H9 (cell line): ENCODE results near the gene ZC3H7B. TPM values are rescaled to one million over a fixed set of nuclear protein-coding genes. Genes with fewer than 3 reads are reported as not detected.

Experiments used
- DNase-seq: peaks from one replicate; pipeline ENCODE4 v3.0.0-alpha.2; 2017
- H2AFZ ChIP-seq: one replicate; pipeline ENCODE4 v1.6.1; 2013; ENCODE audit warnings: mild to moderate bottlenecking, low read length, control low read depth, moderate library complexity
- H2AK5ac ChIP-seq: 2 replicates; pipeline ENCODE4 v1.6.1; 2013; ENCODE audit warnings: low read length, control low read depth, mixed read lengths; ENCODE audit not compliant: insufficient read length
- H2BK120ac ChIP-seq: one replicate; pipeline ENCODE4 v1.6.1; 2013; ENCODE audit warnings: low read depth, mild to moderate bottlenecking, low read length, control low read depth, inconsistent platforms; ENCODE audit not compliant: poor library complexity, severe bottlenecking
- H2BK12ac ChIP-seq: 2 replicates; pipeline ENCODE4 v1.6.1; 2013; ENCODE audit warnings: low read length, control low read depth, mixed read lengths, low read depth; ENCODE audit not compliant: insufficient read length
- H2BK15ac ChIP-seq: 2 replicates; pipeline ENCODE4 v1.6.1; 2013; ENCODE audit warnings: low read depth, low read length, control low read depth
- H2BK20ac ChIP-seq: one replicate; pipeline ENCODE4 v1.6.1; 2013; ENCODE audit warnings: low read depth, mild to moderate bottlenecking, low read length, control low read depth, inconsistent platforms; ENCODE audit not compliant: poor library complexity, severe bottlenecking
- H2BK5ac ChIP-seq: 2 replicates; pipeline ENCODE4 v1.6.1; 2013; ENCODE audit warnings: low read length, control low read depth, mixed read lengths; ENCODE audit not compliant: insufficient read length
- H3K14ac ChIP-seq: 2 replicates; pipeline ENCODE4 v1.6.1; 2013; ENCODE audit warnings: low read length, control low read depth; ENCODE audit not compliant: insufficient read depth
- H3K18ac ChIP-seq: 2 replicates; pipeline ENCODE4 v1.6.1; 2013; ENCODE audit warnings: low read depth, mild to moderate bottlenecking, mixed read lengths, low read length, control low read depth; ENCODE audit not compliant: insufficient read length
- H3K23ac ChIP-seq: 2 replicates; pipeline ENCODE4 v1.6.1; 2013; ENCODE audit warnings: low read length, control low read depth, mixed read lengths, low read depth; ENCODE audit not compliant: insufficient read length
- H3K23me2 ChIP-seq: 2 replicates; pipeline ENCODE4 v1.6.1; 2013; ENCODE audit warnings: low read depth, mild to moderate bottlenecking, mixed read lengths, low read length, control low read depth; ENCODE audit not compliant: insufficient read length, poor library complexity, severe bottlenecking
- H3K27ac ChIP-seq: 2 replicates; pipeline ENCODE4 v1.5.1; 2013; ENCODE audit warnings: low read length, control low read depth, mixed read lengths, low read depth; ENCODE audit not compliant: insufficient read length
- H3K27me3 ChIP-seq: 2 replicates; pipeline ENCODE4 v1.6.1; 2013; ENCODE audit warnings: low read length, control low read depth, inconsistent platforms; ENCODE audit not compliant: insufficient read depth
- H3K4ac ChIP-seq: 2 replicates; pipeline ENCODE4 v1.6.1; 2013; ENCODE audit warnings: low read depth, mild to moderate bottlenecking, control low read depth, inconsistent platforms, low read length, moderate library complexity
- H3K4me1 ChIP-seq: 2 replicates; pipeline ENCODE4 v1.6.1; 2013; ENCODE audit warnings: low read length, control low read depth, inconsistent platforms; ENCODE audit not compliant: insufficient read depth
- H3K4me2 ChIP-seq: 2 replicates; pipeline ENCODE4 v1.6.1; 2013; ENCODE audit warnings: low read length, control low read depth, mixed read lengths; ENCODE audit not compliant: insufficient read length, insufficient read depth
- H3K56ac ChIP-seq: 2 replicates; pipeline ENCODE4 v1.6.1; 2013; ENCODE audit warnings: low read depth, mild to moderate bottlenecking, mixed read lengths, low read length, control low read depth; ENCODE audit not compliant: insufficient read length
- H3K79me1 ChIP-seq: 2 replicates; pipeline ENCODE4 v1.6.1; 2013; ENCODE audit warnings: low read depth, mild to moderate bottlenecking, moderate library complexity, low read length, control low read depth, inconsistent platforms; ENCODE audit not compliant: insufficient read depth, poor library complexity, severe bottlenecking
- H3K79me2 ChIP-seq: 2 replicates; pipeline ENCODE4 v1.6.1; 2013; ENCODE audit warnings: low read length, control low read depth, inconsistent platforms; ENCODE audit not compliant: insufficient read depth
- H3K9ac ChIP-seq: 2 replicates; pipeline ENCODE4 v1.6.1; 2013; ENCODE audit warnings: low read length, control low read depth, mixed read lengths; ENCODE audit not compliant: insufficient read length; ENCODE audit errors: extremely low read depth
- H3K9me3 ChIP-seq: one replicate; pipeline ENCODE4 v1.6.1; 2013; ENCODE audit warnings: low read depth, low read length, inconsistent platforms; ENCODE audit not compliant: control insufficient read depth
- H3T11ph ChIP-seq: one replicate; pipeline ENCODE4 v1.6.1; 2013; ENCODE audit warnings: mild to moderate bottlenecking, low read length, control low read depth, inconsistent platforms
- H4K20me1 ChIP-seq: one replicate; pipeline ENCODE4 v1.6.1; 2013; ENCODE audit not compliant: control insufficient read depth, insufficient read length, insufficient read depth
- H4K5ac ChIP-seq: 2 replicates; pipeline ENCODE4 v1.6.1; 2013; ENCODE audit warnings: low read depth, mild to moderate bottlenecking, mixed read lengths, low read length, control low read depth; ENCODE audit not compliant: insufficient read length
- H4K8ac ChIP-seq: replicated peaks from 2 replicates; pipeline ENCODE4 v1.6.1; 2013; ENCODE audit warnings: low read length, control low read depth, mixed read lengths, low read depth; ENCODE audit not compliant: insufficient read length
- H4K91ac ChIP-seq: 2 replicates; pipeline ENCODE4 v1.6.1; 2013; ENCODE audit warnings: low read depth, mild to moderate bottlenecking, moderate library complexity, mixed read lengths, low read length, control low read depth; ENCODE audit not compliant: insufficient read length
- H3K27ac Mint-ChIP-seq, 3 experiments: 2 replicates in 2 of 3; 3 replicates in 1 of 3; pipeline ENCODE4 v1.8.0; 2020 to 2021; ENCODE audit warnings: mixed read lengths in 3 of 3, mild to moderate bottlenecking in 1 of 3, moderate library complexity in 1 of 3
- H3K27me3 Mint-ChIP-seq: 2 replicates; pipeline ENCODE4 v1.8.0; 2021; ENCODE audit warnings: low read depth, mild to moderate bottlenecking, moderate library complexity, mixed read lengths
- H3K36me3 Mint-ChIP-seq, 3 experiments: 2 replicates in 2 of 3; 3 replicates in 1 of 3; pipeline ENCODE4 v1.8.0; 2020 to 2021; ENCODE audit warnings: low read depth in 3 of 3, mixed read lengths in 3 of 3; ENCODE audit not compliant: insufficient read depth in 1 of 3
- H3K4me1 Mint-ChIP-seq, 2 experiments: 2 replicates each; pipeline ENCODE4 v1.8.0; 2020; ENCODE audit warnings: mixed read lengths in 2 of 2
- H3K4me3 Mint-ChIP-seq, 2 experiments: 2 replicates in 1 of 2; 3 replicates in 1 of 2; pipeline ENCODE4 v1.8.0; 2020 to 2021; ENCODE audit warnings: mild to moderate bottlenecking in 2 of 2, mixed read lengths in 2 of 2, moderate library complexity in 1 of 2
- H3K9me3 Mint-ChIP-seq, 2 experiments: 2 replicates in 1 of 2; 3 replicates in 1 of 2; pipeline ENCODE4 v1.8.0; 2020; ENCODE audit warnings: mild to moderate bottlenecking in 2 of 2, mixed read lengths in 2 of 2, moderate library complexity in 1 of 2
- CTCF ChIP-seq: fragments of 200-600 bp; sonication (generic); conservative IDR thresholded peaks from 3 replicates; pipeline ENCODE4 v1.8.0; 2021; ENCODE audit warnings: antibody characterized with exemption, mild to moderate bottlenecking
- WGBS: extraction: QIAGEN DNeasy Blood & Tissue Kit; methylation state at CpG from one replicate; pipeline ENCODE4 v1.1.7; 2013; ENCODE audit warnings: missing lambda C conversion rate, low lambda C conversion rate, mixed read lengths; ENCODE audit not compliant: insufficient read length; ENCODE audit errors: extremely low coverage; 5-methylcytosine and 5-hydroxymethylcytosine counted together
- total RNA-seq: library from RNA; stranded (reverse); gene quantifications from 2 replicates; pipeline ENCODE4 v1.2.1, GENCODE V29; 2021

The ZC3H7B gene
- total RNA-seq, 1 experiment from 2014 or later, result 69.3 TPM

- no peak overlapping the region for H3K18ac ChIP-seq
Measured at GRCh38 chr22:41367680-41368542, 66.6 kb downstream of the ZC3H7B start.

More at GRCh38 chr22:41367680-41368542, 66.6 kb downstream of the ZC3H7B start:
- no peak for TF ChIP-seq CTCF
- Histone ChIP-seq H3K79me1 (no peaks in the 10 kb centered on the region), H2BK20ac (no peak overlapping the region), H4K20me1 (no peaks in the 10 kb centered on the region), H4K8ac (no peak overlapping the region), H3K14ac (no peak overlapping the region; the same call in 1 of the 2 replicates), H3T11ph (no peak overlapping the region), H3K79me2 (no peaks in the 10 kb centered on the region), H3K9me3 (no peaks in the 10 kb centered on the region), H3K23ac (no peak overlapping the region), H2BK120ac (no peak overlapping the region), H2BK15ac (no peak overlapping the region), H2BK5ac (no peak overlapping the region), H4K5ac (no peak overlapping the region), H2BK12ac (no peak overlapping the region), H2AFZ (no peak overlapping the region), H3K4ac (no peak overlapping the region), H4K91ac (no peak overlapping the region), H3K56ac (no peak overlapping the region), H3K27me3 (no peaks in the 10 kb centered on the region), H3K23me2 (no peaks in the 10 kb centered on the region), H3K4me1 (peaks cover 3% of the 10 kb centered on the region; the same call in 1 of the 2 replicates), H2AK5ac (no peak overlapping the region), H3K4me2 (no peak overlapping the region), H3K27ac (no peak overlapping the region), H3K9ac (no peak overlapping the region)
- H3K27me3 Mint-ChIP-seq, result peaks cover 9% of the 10 kb centered on the region; the same call in 1 of the 2 replicates
- no peaks in the 10 kb centered on the region for H3K36me3 Mint-ChIP-seq
- no peak overlapping the region for H3K27ac Mint-ChIP-seq
- H3K9me3 Mint-ChIP-seq, result no peaks in the 10 kb centered on the region
- peaks cover 16 to 26% of the 10 kb centered on the region in 2 experiments for H3K4me1 Mint-ChIP-seq
- H3K4me3 Mint-ChIP-seq, result no peak overlapping the region
- peak; percentile 45 for DNase-seq
- WGBS, result no CpG with 5 or more reads among the region's 18 CpGs
